OCI-M2 (cell line): ENCODE results near the gene MASP1.

Experiments
- DNase-seq: peaks from one replicate; lab custom pipeline; 2025; ENCODE audit not compliant: unreplicated experiment; lab: John Stamatoyannopoulos, UW

MASP1 gene, protein sequence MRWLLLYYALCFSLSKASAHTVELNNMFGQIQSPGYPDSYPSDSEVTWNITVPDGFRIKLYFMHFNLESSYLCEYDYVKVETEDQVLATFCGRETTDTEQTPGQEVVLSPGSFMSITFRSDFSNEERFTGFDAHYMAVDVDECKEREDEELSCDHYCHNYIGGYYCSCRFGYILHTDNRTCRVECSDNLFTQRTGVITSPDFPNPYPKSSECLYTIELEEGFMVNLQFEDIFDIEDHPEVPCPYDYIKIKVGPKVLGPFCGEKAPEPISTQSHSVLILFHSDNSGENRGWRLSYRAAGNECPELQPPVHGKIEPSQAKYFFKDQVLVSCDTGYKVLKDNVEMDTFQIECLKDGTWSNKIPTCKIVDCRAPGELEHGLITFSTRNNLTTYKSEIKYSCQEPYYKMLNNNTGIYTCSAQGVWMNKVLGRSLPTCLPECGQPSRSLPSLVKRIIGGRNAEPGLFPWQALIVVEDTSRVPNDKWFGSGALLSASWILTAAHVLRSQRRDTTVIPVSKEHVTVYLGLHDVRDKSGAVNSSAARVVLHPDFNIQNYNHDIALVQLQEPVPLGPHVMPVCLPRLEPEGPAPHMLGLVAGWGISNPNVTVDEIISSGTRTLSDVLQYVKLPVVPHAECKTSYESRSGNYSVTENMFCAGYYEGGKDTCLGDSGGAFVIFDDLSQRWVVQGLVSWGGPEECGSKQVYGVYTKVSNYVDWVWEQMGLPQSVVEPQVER

DNA sequence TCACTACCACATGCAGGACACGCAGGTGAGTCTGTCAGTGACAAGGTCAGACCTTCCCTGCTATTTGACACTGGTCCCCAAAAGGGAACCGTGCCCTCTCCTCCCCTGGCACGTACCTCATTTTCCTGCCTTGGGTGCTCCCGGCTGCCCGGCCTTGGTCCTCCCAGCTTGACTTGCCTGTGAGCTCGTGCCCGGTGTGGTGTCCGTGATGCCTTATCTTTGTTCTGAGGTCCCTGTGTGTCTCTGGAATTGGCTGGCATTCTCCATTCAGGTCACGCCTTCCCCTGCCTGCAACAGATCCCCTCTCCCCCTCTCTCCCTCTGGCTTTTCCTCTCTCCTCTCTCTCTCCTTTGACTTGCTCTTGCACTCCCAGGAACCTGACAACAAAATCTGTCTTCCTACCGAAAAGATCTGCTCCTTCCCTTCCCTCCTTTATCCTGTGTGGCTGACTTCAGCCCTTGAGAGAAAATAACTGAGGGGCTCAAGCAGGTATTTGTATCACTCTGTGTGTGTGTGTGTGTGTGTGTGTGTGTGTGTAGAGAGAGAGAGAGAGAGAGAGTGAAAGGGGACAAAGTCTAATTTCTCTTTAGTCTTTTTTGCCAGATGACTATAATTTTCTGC is at the start of gene MASP1:
TSS of gene MASP1 (minus strand) at position 226 of the 621 bp plus-strand sequence. CDS start at position 121, 105 bp downstream.
- no peak for DNase-seq

DNA sequence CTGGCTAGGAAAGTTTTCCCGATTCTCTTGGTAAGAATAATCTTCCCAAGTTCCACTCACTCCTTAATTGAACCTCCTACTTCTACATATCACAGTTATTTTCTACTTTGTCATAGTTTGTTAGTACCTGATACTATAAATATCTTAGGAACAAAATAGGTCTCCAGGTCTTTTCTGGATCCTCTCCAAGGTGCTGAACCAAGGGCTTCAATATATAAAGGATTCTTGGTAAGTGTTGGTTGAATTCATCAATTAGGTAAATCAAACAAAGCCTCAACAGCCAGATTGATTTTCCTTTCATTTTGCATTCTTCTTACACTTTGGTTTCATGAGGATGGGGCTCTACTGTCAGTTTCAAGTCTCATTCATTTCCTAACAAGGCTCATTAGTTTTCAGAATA is 49.0 kb upstream of the MASP1 start:
- DNase-seq = no peak

GRCh38 chr3:187336322-187336721 is 44.8 kb upstream of the MASP1 start:
- no peak for DNase-seq

DNA sequence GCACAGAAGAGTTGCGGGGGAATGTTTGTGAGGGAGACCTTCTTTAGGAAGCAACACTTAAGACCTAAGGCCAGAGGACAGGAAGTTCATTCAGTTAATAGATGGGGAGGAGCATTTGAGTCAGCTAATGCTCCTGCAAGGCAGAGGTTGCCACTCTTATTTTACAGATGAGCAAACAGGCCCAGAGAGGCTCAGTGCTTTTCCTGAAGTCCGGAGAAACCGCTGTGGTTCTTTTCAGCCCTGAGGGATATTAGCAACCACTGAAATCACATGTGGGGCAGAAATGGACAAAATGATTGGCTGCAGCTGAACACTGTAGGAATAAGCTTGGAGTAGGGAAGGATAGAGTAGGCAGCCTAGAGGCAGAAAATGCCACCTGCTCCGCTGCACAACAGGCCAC is 43.4 kb upstream of the MASP1 start:
- DNase-seq = no peak

- no peak for DNase-seq
Observed at GRCh38 chr3:187328691-187329090, 37.2 kb upstream of the MASP1 start.

GRCh38 chr3:187327845-187328244 is 36.3 kb upstream of the MASP1 start:
- no peak for DNase-seq

GRCh38 chr3:187325632-187326031 is 34.1 kb upstream of the MASP1 start:
- no peak for DNase-seq

DNA sequence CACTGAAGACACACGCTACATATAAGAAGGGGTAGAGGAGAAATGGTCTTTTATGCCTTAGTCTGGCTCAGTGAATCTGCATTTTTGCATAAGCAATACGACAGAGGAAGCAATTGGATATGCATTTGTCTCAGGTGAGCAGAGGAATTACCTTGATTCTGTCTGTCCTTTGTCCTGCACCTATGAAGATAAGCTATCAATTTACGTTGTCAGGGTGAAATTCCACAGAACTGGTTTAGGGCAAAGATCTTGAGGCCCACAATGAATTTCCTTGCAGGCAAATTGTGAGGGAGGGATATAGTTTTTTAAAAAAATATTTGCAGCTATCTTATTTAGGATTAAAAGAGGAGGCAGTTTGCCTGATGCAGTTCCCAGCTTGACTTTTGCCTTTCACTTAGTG is 31.6 kb upstream of the MASP1 start:
- no peak for DNase-seq

DNA sequence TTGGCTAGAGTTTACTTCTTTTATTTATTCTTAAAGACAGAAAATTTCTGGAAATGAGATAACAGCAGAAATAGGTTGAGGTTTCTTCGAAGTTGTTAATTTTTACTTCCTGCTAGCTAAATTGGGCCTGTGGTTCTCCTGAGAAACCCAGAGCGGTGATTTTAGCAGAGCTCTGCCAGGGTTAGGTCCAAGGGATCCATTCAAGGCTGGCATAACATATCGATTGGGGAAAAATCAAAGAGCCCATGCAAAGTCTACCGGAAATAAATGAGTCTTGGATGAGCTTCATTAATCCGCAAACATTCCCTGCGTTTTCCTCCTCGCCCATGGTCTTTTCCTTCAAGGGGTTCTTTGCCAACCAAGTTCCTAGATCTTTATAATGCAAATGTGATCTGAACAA is 30.8 kb upstream of the MASP1 start:
- no peak for DNase-seq

DNA sequence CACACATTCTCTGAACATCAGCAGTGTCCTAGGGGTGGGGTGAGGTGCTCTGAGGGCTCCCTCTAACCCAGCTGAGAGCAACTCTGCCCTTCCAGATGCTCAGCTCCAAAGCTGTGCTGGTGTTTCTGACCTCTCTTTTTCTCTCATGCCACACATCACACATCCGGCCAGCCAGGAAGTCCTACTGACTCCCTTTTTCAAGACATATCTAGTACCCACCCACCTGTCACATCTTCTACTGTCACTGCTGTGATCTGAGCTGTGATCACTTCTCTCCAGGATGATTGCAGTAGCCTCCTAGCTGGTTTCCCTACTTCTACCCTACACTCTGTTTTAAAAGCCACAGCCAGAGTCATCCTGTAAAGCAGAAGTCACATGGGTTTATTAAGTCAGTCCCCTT is 30.2 kb upstream of the MASP1 start:
- DNase-seq = no peak

DNA sequence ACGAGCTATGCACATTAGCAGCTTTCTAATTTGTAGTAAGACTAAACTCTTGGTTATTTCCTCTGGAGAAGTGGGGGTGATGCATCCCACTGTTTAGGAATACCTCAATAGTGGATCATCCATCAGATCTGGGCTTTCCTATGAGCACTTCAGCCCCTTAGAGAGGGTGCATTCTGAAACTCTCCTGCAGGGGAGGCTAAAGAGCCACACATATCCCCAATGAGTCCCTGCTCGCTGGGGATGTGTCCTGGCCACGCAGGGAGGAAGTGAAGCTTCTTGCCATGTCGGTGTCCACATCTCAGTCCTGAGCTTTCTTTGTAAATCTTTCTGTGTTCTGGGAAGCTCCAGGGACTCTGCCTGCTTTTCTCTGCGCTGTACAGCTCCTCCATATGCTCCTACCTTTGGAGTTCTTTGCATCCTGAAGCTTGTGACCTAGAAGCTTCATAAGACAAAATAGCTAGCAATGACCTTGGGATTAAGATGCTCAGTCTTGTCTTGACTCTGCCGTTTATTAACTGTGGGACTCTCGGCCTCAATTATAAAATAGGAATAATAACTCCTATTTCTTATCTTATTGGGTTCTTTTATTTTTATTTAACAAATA is 28.3 kb upstream of the MASP1 start:
- peak; percentile 70 for DNase-seq

DNA sequence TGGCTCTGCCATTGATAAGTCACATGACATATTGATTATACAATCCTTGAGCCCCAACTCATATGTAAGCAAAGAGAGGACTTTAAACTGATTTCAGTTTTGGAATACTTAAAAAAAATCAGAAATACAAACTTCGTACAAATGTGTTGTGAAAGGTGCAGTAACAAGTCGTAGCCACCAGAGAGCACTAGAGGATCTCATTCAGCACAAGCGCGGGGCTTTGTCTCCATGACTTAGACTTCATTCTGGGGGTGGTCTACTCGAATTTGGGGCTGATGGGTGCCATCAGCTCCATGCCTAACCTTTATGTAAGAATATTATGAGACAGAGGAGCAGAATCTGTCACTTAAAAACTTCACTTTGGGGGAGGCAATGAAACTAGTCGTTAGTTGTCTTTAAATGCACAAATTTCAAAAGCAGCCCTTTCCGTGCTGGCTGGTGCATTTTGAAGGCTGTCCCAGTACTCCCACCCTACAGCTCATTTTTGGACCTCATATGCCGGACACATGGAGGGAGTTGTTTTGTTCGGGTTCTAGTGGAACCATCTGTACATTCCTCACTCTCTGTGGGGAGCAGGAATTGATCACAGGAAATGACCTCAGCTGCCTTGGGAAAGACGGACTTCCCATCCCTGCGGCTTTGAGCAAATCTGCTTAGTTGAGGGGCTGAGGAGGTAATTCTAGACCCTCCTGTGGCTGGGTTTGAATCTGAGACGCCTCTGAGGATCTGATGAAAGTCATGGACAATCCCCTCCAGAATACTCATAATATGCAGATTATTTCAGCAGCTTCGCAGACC is 27.5 kb upstream of the MASP1 start:
- DNase-seq = peak; percentile 31

DNA sequence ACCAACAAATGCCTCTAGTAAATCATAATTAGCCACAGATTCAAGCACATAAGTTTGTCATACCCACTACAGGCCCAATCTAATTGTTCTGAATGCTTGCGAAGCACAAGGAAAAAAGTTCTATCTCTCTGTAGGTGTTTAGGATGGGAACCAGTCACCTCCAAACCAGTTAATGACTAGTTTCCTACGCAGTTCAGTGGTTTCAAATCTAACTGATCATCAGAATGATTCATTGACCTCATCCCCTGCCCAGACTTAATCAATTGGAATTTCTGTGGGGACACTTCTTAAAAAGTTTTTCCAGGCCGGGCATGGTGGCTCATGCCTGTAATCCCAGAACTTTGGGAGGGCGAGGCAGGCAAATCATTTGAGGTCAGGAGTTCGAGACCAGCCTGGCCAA is 24.3 kb upstream of the MASP1 start:
- no peak for DNase-seq

DNA sequence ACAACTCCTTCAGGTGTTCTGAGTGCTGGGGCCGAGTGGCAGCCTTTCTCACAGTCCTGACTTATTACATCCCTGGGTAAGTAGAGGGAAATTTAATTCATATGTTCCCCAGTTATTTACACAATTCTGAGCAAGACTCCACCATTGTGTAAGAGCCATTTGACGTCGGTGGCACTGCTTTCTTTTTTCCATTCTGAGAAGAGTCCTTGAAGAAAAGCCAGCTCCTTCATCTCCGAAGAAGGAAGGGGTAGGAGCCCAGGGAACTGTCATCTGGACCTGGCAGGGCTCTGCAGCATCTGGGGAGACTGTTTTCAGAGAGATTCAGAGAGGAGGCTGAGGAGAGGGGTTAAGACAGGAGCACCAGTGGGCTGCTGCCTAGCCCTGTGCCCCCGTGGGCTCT is 22.6 kb upstream of the MASP1 start:
- DNase-seq = no peak

- DNase-seq = no peak
Observed at GRCh38 chr3:187310954-187311470, 19.5 kb upstream of the MASP1 start.

- no peak for DNase-seq
Observed at GRCh38 chr3:187310226-187310625, 18.7 kb upstream of the MASP1 start.

DNA sequence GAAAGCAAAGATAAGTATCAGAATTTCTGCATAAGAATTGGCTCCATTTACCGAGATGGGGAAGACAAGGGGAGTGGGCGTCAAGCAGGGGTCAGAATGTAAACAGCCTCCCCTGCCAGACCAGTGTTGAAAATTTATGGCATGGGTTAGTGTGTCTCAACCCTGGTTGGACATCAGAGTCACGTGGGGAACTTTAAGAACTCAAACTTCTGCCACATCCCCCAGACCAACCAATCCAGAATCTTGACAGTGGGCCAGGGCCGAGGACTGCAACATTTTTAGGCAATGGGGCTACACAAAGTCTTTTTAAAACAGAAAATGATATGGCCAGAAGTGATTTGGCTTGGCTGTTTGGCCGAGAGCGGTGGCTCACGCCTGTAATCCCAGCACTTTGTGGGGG is 14.3 kb upstream of the MASP1 start:
- no peak for DNase-seq

DNA sequence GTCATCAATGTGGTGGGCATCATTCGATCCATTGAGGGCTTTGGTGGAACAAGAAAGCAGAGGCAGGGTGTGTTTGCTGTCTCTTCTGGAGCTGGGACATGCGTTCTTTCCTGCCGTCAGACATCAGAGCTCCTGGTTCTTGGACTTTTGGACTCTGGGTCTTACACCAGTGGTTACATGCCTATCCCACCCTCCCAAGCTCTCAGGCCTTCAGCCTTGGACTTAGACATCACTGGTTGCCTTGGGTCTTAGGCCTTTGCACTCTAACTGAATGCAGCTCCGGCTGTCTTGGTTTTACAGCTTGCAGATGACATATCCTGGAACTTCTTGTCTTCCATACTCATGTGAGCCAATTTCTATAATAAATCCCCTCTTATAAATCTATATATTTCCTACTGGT is 8.1 kb upstream of the MASP1 start:
- no peak for DNase-seq

DNA sequence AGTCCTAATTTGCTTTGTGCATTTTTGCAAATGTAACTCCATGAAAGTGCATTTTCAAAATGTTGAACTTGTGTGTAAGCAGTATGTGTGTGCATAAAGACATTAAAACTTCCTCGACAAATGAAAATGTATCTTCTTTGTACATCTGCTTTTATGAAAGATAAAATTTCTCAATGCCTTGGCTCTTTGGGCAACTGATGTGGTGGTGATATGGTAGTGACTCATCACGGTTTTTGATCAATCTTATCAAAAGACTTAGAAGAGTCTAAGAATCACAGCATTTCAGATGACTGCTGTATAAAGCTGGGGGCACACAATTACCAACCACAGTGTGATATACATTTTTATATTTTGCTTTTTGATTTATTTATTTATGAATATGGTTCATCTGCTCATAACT is 5.4 kb upstream of the MASP1 start:
- DNase-seq = no peak

- no peak for DNase-seq
Observed at GRCh38 chr3:187296058-187296457, 4.5 kb upstream of the MASP1 start.
